ENCODE measurements around the gene CCDC141. TPM values are rescaled to one million over a fixed set of nuclear protein-coding genes. Genes with fewer than 3 reads are reported as not detected.

The CCDC141 gene
- total and polyA plus RNA-seq, 7 experiments from 2014 or later = 8.2 to 39.2 (median 34.4) TPM

DNA sequence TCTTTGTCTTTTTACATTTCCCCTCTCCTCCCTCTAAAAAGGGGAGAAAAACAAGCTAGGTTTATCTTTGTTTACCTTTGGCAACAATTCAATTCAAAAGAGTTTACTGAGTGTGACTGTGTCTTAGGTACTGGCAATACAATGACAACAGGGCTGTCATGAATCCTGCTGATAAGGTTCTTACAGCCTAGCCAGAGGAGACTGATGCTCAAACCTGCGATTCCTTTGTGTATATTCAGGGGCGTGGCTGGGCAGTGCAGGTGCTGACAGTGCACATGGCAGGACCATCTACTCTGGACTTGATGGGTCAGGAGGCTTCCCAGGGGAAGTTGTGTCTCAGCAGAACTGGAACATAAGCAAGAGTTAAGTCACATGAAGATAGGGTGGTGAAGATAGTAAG lies 219.5 kb downstream of the CCDC141 start:
- ChIA-PET CTCF (interaction anchor here (0.7 kb wide), 1 partner anchor 1067 kb away, joined by 3 read pairs; no protein-coding TSS in a partner anchor), POLR2A (interaction anchor here (1.1 kb wide), 1 partner anchor 14 kb away, joined by 3 read pairs; no protein-coding TSS in a partner anchor)
- Histone ChIP-seq H3K36me3 (ENCODE audit: control insufficient read depth in 2 of 3, insufficient read depth in 3 of 3, low read length in 3 of 3) (peaks cover 0 to 3% (median 0%) of the 10 kb centered on the region in 3 experiments), H3K9me3 (ENCODE audit: control insufficient read depth in 2 of 3, low read length in 3 of 3) (no peaks in the 10 kb centered on the region), H3K4me1 (ENCODE audit: control insufficient read depth in 2 of 2, insufficient read depth in 2 of 2, low read length in 2 of 2) (no peaks in the 10 kb centered on the region), H3K27me3 (ENCODE audit: control insufficient read depth in 2 of 2, insufficient read depth in 2 of 2, low read length in 2 of 2) (no peaks in the 10 kb centered on the region), H3K4me3 (ENCODE audit: low read length) (no peak overlapping the region), H3K27ac (ENCODE audit: low read depth, low read length) (no peak overlapping the region)
- intact Hi-C loops (cut with micrococcal nuclease) = loop anchor here in 1 of 2 donors (1.0 kb wide), 1 partner anchor 23 kb away; the partner anchor contains the start of gene TTN
- Mint-ChIP-seq H3K27ac (peak overlapping the region in 8 of 9 donors; percentile 37 to 81 (median 59)), H3K9me3 (peaks cover 0 to 18% (median 5%) of the 10 kb centered on the region in 11 donors), H3K4me3 (peak overlapping the region in 3 of 10 donors; percentile 20 to 57 (median 49)), H3K36me3 (peaks cover 4 to 71% (median 60%) of the 10 kb centered on the region in 5 donors), H3K27me3 (no peaks in the 10 kb centered on the region), H3K4me1 (peaks cover 7 to 29% (median 22%) of the 10 kb centered on the region in 7 donors)
- DNase-seq (no peak), ATAC-seq (no peak)

DNA sequence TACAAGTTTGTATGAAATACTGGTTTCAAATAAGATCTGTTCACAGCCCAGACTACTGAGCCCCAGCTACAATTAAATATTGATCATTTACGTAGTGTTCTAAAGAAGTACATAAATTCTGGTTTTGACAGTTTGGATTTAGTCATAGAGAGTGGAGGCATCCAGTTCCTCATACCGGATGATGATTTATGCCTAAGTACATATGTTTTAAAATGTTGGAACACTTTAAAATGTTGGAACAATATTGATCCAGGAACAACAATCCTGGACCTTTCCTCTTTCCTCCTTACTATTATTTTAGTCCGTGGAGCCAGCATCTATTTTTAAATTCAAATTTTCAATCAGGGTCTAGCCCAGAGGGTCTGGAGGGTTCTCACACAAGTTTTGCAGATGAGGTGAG lies 220.0 kb downstream of the CCDC141 start:
- Histone ChIP-seq H3K36me3 (ENCODE audit: control insufficient read depth in 2 of 3, insufficient read depth in 3 of 3, low read length in 3 of 3) (peaks cover 0 to 2% (median 0%) of the 10 kb centered on the region in 3 experiments), H3K27me3 (ENCODE audit: control insufficient read depth in 2 of 2, insufficient read depth in 2 of 2, low read length in 2 of 2) (no peaks in the 10 kb centered on the region), H3K27ac (ENCODE audit: low read depth, low read length) (no peak overlapping the region), H3K4me3 (ENCODE audit: low read length) (no peak overlapping the region), H3K9me3 (ENCODE audit: control insufficient read depth in 2 of 3, low read length in 3 of 3) (no peaks in the 10 kb centered on the region), H3K4me1 (ENCODE audit: control insufficient read depth in 2 of 2, insufficient read depth in 2 of 2, low read length in 2 of 2) (no peaks in the 10 kb centered on the region)
- Mint-ChIP-seq H3K27ac (peak overlapping the region in 8 of 9 donors; percentile 43 to 81 (median 58)), H3K9me3 (peaks cover 0 to 18% (median 5%) of the 10 kb centered on the region in 11 donors), H3K27me3 (no peaks in the 10 kb centered on the region), H3K4me1 (peaks cover 7 to 29% (median 22%) of the 10 kb centered on the region in 7 donors), H3K4me3 (peak overlapping the region in 4 of 10 donors; percentile 20 to 62 (median 53)), H3K36me3 (peaks cover 4 to 73% (median 64%) of the 10 kb centered on the region in 5 donors)
- intact Hi-C loops (cut with micrococcal nuclease) = loop anchor here in 1 of 2 donors (1.0 kb wide), 1 partner anchor 23 kb away; the partner anchor contains the start of gene TTN
- POLR2A ChIA-PET = interaction anchor here (0.7 kb wide), 1 partner anchor 265 kb away, joined by 3 read pairs; no protein-coding TSS in a partner anchor
- DNase-seq (no peak), ATAC-seq (no peak)
- CTCF ChIA-PET = interaction anchor here (0.7 kb wide), 1 partner anchor 1067 kb away, joined by 3 read pairs; no protein-coding TSS in a partner anchor

DNA sequence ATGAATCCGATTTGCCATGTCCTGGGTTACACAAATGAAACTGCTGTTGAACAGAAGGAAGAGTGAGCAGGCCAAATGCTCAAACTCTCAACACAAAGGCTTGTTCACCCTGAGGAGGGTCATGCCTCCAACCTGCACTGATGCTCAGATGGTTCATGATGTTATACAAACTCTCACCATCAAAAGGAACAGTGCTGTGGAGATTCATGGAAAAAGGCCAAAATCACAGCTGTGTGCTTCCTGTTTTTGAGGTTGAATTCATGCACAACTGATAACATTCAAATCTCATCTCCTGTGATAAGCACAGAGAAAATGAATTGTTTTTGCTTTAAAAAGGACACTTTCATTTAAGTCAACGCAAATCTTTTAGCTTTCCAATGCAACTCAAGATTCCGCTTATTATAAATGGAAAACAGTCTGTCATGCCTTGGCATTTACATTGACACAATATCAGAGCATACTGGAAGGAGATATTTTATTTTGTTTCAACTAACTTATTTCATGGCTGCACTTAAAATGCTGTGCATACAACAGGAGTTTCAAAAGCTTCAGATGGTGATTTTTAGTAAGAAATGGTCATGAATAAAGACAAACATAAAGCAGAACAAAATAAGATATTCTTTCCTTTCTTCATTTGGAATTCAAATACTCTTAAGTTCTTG lies 220.5 kb downstream of the CCDC141 start:
- POLR2A ChIA-PET = interaction anchor here (0.7 kb wide), 1 partner anchor 266 kb away, joined by 3 read pairs; no protein-coding TSS in a partner anchor
- Histone ChIP-seq H3K36me3 (ENCODE audit: control insufficient read depth in 2 of 3, insufficient read depth in 3 of 3, low read length in 3 of 3) (no peaks in the 10 kb centered on the region), H3K9me3 (ENCODE audit: control insufficient read depth in 2 of 3, low read length in 3 of 3) (no peaks in the 10 kb centered on the region), H3K4me1 (ENCODE audit: control insufficient read depth in 2 of 2, insufficient read depth in 2 of 2, low read length in 2 of 2) (no peaks in the 10 kb centered on the region), H3K27ac (ENCODE audit: low read depth, low read length) (no peak overlapping the region), H3K4me3 (ENCODE audit: low read length) (no peak overlapping the region), H3K27me3 (ENCODE audit: control insufficient read depth in 2 of 2, insufficient read depth in 2 of 2, low read length in 2 of 2) (no peaks in the 10 kb centered on the region)
- H3K27me3 Mint-ChIP-seq = no peaks in the 10 kb centered on the region
- H3K4me1 Mint-ChIP-seq = peaks cover 7 to 29% (median 22%) of the 10 kb centered on the region in 7 donors
- H3K4me3 Mint-ChIP-seq = peak overlapping the region in 9 of 10 donors; percentile 0 to 62 (median 57)
- H3K9me3 Mint-ChIP-seq = peaks cover 0 to 18% (median 5%) of the 10 kb centered on the region in 11 donors
- peak overlapping the region in 8 of 9 donors; percentile 46 to 88 (median 74) for H3K27ac Mint-ChIP-seq
- peak in 6 of 9 donors; percentile 9 to 55 (median 39) for DNase-seq
- CTCF ChIA-PET = interaction anchor here (0.7 kb wide), 1 partner anchor 1066 kb away, joined by 3 read pairs; no protein-coding TSS in a partner anchor
- H3K36me3 Mint-ChIP-seq = peaks cover 4 to 70% (median 63%) of the 10 kb centered on the region in 5 donors
- ATAC-seq = peak; percentile 46
- intact Hi-C loops (cut with micrococcal nuclease) = no loop called here

DNA sequence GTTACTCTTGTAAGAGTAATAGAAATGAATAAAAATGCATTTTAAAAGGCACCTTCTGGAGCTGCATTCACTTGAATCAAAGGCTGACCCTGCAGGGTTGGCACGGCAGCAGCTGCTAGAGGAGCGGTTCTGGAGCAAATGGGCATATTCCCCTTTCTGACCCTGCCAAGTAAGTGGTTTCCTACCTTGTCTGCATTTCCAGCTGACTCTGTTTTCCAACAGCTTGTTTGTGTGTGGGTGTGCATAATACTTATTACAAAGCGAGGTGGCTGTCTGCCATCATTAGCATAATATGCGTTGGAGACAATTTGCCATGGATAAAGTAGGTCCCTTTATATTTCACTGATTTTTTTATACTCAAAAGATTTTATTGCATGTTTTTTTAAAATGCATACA lies 221.5 kb downstream of the CCDC141 start:
- no peaks in the 10 kb centered on the region for H3K4me1 ChIP-seq (ENCODE audit: control insufficient read depth in 2 of 2, insufficient read depth in 2 of 2, low read length in 2 of 2)
- H3K27me3 Mint-ChIP-seq = no peaks in the 10 kb centered on the region
- peak overlapping the region in 1 of 9 donors; percentile 21 for H3K27ac Mint-ChIP-seq
- H3K4me3 Mint-ChIP-seq = no peak overlapping the region
- DNase-seq (no peak), ATAC-seq (no peak)
- ChIA-PET POLR2A (no interaction called here), CTCF (no interaction called here)
- H3K27me3 ChIP-seq (ENCODE audit: control insufficient read depth in 2 of 2, insufficient read depth in 2 of 2, low read length in 2 of 2) = no peaks in the 10 kb centered on the region
- H3K4me3 ChIP-seq (ENCODE audit: low read length) = no peak overlapping the region
- intact Hi-C loops (cut with micrococcal nuclease) = no loop called here
- H3K27ac ChIP-seq (ENCODE audit: low read depth, low read length) = no peak overlapping the region
- no peaks in the 10 kb centered on the region for H3K9me3 ChIP-seq (ENCODE audit: control insufficient read depth in 2 of 3, low read length in 3 of 3)
- H3K9me3 Mint-ChIP-seq = peaks cover 0 to 18% (median 5%) of the 10 kb centered on the region in 11 donors
- H3K36me3 ChIP-seq (ENCODE audit: control insufficient read depth in 2 of 3, insufficient read depth in 3 of 3, low read length in 3 of 3) = no peaks in the 10 kb centered on the region
- H3K36me3 Mint-ChIP-seq = peaks cover 4 to 69% (median 58%) of the 10 kb centered on the region in 5 donors
- H3K4me1 Mint-ChIP-seq = peaks cover 7 to 29% (median 22%) of the 10 kb centered on the region in 7 donors

DNA sequence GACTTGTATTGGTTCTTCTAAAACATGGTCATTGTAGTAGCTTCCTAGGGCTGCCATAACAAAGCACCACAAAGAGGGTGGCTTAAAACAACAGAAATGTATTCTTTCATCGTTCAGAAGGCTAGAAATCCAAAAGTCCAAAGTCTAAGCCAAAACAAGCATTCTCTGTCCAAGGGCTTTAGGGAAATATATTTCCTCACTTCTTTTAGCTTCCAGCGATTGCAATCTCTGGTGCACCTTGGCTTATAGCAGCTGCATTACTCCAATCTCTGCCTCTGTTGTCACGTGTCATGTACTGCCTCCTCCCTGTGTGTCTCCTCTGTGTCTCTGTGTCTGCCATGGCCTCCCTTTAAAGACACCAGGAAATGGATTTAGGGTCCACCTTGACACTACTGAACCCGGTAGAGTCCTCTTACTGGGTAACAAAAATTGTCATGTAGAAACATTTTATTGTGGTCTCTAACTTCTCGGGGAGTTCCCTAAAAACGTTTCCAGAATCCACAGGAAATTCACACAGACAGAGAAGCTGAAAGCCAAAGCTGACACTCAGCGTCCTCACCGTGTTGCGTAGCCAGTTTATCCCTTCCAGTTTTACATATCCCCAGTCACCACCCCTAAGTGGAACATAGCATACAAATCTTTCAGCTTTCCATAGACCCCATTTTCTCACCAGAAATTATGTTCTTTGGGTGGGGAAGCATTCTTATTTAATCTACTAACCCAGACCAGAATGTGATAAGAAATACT lies 222.0 kb downstream of the CCDC141 start:
- H3K4me1 ChIP-seq (ENCODE audit: control insufficient read depth in 2 of 2, insufficient read depth in 2 of 2, low read length in 2 of 2) = no peaks in the 10 kb centered on the region
- Mint-ChIP-seq H3K9me3 (peaks cover 0 to 18% (median 5%) of the 10 kb centered on the region in 11 donors), H3K36me3 (peaks cover 4 to 65% (median 53%) of the 10 kb centered on the region in 5 donors), H3K4me1 (peaks cover 7 to 29% (median 22%) of the 10 kb centered on the region in 7 donors), H3K27ac (peak overlapping the region in 2 of 9 donors; percentile 14 to 29), H3K4me3 (no peak overlapping the region), H3K27me3 (no peaks in the 10 kb centered on the region)
- no peak overlapping the region for H3K27ac ChIP-seq (ENCODE audit: low read depth, low read length)
- intact Hi-C loops (cut with micrococcal nuclease) = no loop called here
- H3K36me3 ChIP-seq (ENCODE audit: control insufficient read depth in 2 of 3, insufficient read depth in 3 of 3, low read length in 3 of 3) = no peaks in the 10 kb centered on the region
- ChIA-PET POLR2A (no interaction called here), CTCF (no interaction called here)
- no peaks in the 10 kb centered on the region for H3K9me3 ChIP-seq (ENCODE audit: control insufficient read depth in 2 of 3, low read length in 3 of 3)
- DNase-seq (no peak), ATAC-seq (no peak)
- no peak overlapping the region for H3K4me3 ChIP-seq (ENCODE audit: low read length)
- no peaks in the 10 kb centered on the region for H3K27me3 ChIP-seq (ENCODE audit: control insufficient read depth in 2 of 2, insufficient read depth in 2 of 2, low read length in 2 of 2)

DNA sequence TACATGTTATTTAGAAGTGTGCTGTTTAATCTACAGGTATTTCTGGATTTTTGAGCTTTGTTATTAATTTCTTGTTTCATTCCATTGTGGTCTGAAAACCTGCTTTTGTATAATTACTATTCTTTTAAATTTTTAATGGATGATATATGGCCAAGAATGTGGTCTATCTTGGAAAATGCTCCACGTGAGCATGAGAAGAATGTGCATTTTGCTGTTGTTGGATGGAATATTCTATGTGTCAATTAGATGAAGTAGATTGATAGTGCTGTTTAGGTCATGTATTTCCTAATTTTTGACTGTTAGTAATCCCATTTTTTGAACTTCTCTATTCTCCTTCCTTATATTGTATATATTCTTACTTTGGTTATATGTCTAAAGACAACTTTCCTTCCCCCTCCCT lies 222.8 kb downstream of the CCDC141 start:
- POLR2A ChIA-PET = no interaction called here
- no peak overlapping the region for H3K27ac ChIP-seq (ENCODE audit: low read depth, low read length)

More for the DNA sequence above, 222.8 kb downstream of the CCDC141 start:
- no peaks in the 10 kb centered on the region for H3K27me3 ChIP-seq (ENCODE audit: control insufficient read depth in 2 of 2, insufficient read depth in 2 of 2, low read length in 2 of 2)
- H3K9me3 Mint-ChIP-seq = peaks cover 0 to 18% (median 5%) of the 10 kb centered on the region in 11 donors
- H3K36me3 ChIP-seq (ENCODE audit: control insufficient read depth in 2 of 3, insufficient read depth in 3 of 3, low read length in 3 of 3) = no peaks in the 10 kb centered on the region
- CTCF ChIA-PET = no interaction called here
- H3K9me3 ChIP-seq (ENCODE audit: control insufficient read depth in 2 of 3, low read length in 3 of 3) = no peaks in the 10 kb centered on the region
- H3K4me1 ChIP-seq (ENCODE audit: control insufficient read depth in 2 of 2, insufficient read depth in 2 of 2, low read length in 2 of 2) = no peaks in the 10 kb centered on the region
- peaks cover 7 to 29% (median 22%) of the 10 kb centered on the region in 7 donors for H3K4me1 Mint-ChIP-seq
- intact Hi-C loops (cut with micrococcal nuclease) = no loop called here
- peak overlapping the region in 1 of 9 donors; percentile 62 for H3K27ac Mint-ChIP-seq
- H3K27me3 Mint-ChIP-seq = no peaks in the 10 kb centered on the region
- DNase-seq (no peak), ATAC-seq (no peak)
- no peak overlapping the region for H3K4me3 ChIP-seq (ENCODE audit: low read length)
- H3K36me3 Mint-ChIP-seq = peaks cover 4 to 60% (median 48%) of the 10 kb centered on the region in 5 donors
- H3K4me3 Mint-ChIP-seq = no peak overlapping the region

Data from naive thymus-derived CD4-positive, alpha-beta T cell (primary cell).